SH-SY5Y (cell line): ENCODE results near the gene PUS7L.

ENCODE experiments used
- GATA2 ChIP-seq: IDR thresholded peaks from 2 replicates; pipeline ENCODE4 v1.6.1; 2011; ENCODE audit warnings: mild to moderate bottlenecking, low read depth, low read length
- GATA3 ChIP-seq: IDR thresholded peaks from 2 replicates; pipeline ENCODE4 v1.6.1; 2011; ENCODE audit warnings: low read depth, mild to moderate bottlenecking, low read length, moderate library complexity

GRCh38 chr12:43737646-43738045 is 20.9 kb downstream of the PUS7L start:
- TF ChIP-seq GATA2 = no peak
- TF ChIP-seq GATA3 = no peak
